CD4-positive, alpha-beta T cell (primary cell): ENCODE measurements around the gene TFE3. TPM values are rescaled to one million over a fixed set of nuclear protein-coding genes. Genes with fewer than 3 reads are reported as not detected.
A peak's percentile ranks its signal among the peaks of the same experiment; 100 is the strongest.

Source experiments
- ATAC-seq: fragments of 200-7000 bp; cut with Tn5 transposase; one replicate; pipeline ENCODE4 v1.10.0; 2022; ENCODE audit warnings: mild to moderate bottlenecking; ENCODE audit not compliant: poor library complexity
- CTCF ChIA-PET: fragments of 350-600 bp; sonication (Branson Sonifier 250); formaldehyde crosslinking; loops from one replicate; lab custom pipeline; 2021; ENCODE audit warnings: antibody characterized with exemption, inconsistent platforms; lab: Charles Lee
- POLR2A ChIA-PET: fragments of 350-600 bp; sonication (Branson Sonifier 250); formaldehyde crosslinking; loops from one replicate; lab custom pipeline; 2021; ENCODE audit warnings: antibody characterized with exemption, inconsistent platforms; lab: Charles Lee
- DNase-seq, 14 experiments: peaks; one replicate each; pipeline ENCODE4 v3.0.0-alpha.2; 2013 to 2020; ENCODE audit warnings: mixed read lengths in 2 of 14
- H3K27ac ChIP-seq, 2 donors: one replicate each; pipeline versions ENCODE4 v1.5.1 to v1.7.0; 2013; ENCODE audit warnings: low read length in 2 of 2, low read depth in 1 of 2, mild to moderate bottlenecking in 1 of 2
- H3K27me3 ChIP-seq, 2 experiments: 1 replicate in 1 of 2; 2 replicates in 1 of 2; pipeline versions ENCODE4 v1.6.1 to v1.7.0; 2013; ENCODE audit warnings: low read length in 2 of 2, control low read depth in 1 of 2, mild to moderate bottlenecking in 1 of 2, moderate library complexity in 1 of 2; ENCODE audit not compliant: insufficient read depth in 2 of 2, control insufficient read depth in 1 of 2
- H3K36me3 ChIP-seq: one replicate; pipeline ENCODE4 v1.6.1; 2013; ENCODE audit warnings: low read length, control low read depth; ENCODE audit not compliant: insufficient read depth
- H3K4me1 ChIP-seq: one replicate; pipeline ENCODE4 v1.6.1; 2013; ENCODE audit warnings: low read length, control low read depth; ENCODE audit not compliant: insufficient read depth
- H3K4me3 ChIP-seq: one replicate; pipeline ENCODE4 v1.5.1; 2013; ENCODE audit warnings: mild to moderate bottlenecking, low read length, moderate library complexity
- H3K9me3 ChIP-seq, 2 experiments: 1 replicate in 1 of 2; 2 replicates in 1 of 2; pipeline versions ENCODE4 v1.6.1 to v1.7.0; 2013; ENCODE audit warnings: low read length in 2 of 2, mild to moderate bottlenecking in 2 of 2, control low read depth in 1 of 2, moderate library complexity in 1 of 2; ENCODE audit not compliant: control insufficient read depth in 1 of 2, insufficient read depth in 1 of 2
- H3K27ac Mint-ChIP-seq: one replicate; pipeline ENCODE4 v1.8.0; 2020; ENCODE audit warnings: mixed read lengths
- H3K27me3 Mint-ChIP-seq: one replicate; pipeline ENCODE4 v1.8.0; 2021; ENCODE audit warnings: mixed read lengths
- H3K36me3 Mint-ChIP-seq: one replicate; pipeline ENCODE4 v1.8.0; 2021; ENCODE audit warnings: low read depth, mixed read lengths
- H3K4me1 Mint-ChIP-seq: one replicate; pipeline ENCODE4 v1.8.0; 2021; ENCODE audit warnings: low read depth, mixed read lengths
- H3K4me3 Mint-ChIP-seq: one replicate; pipeline ENCODE4 v1.8.0; 2020; ENCODE audit warnings: mild to moderate bottlenecking, mixed read lengths
- H3K9me3 Mint-ChIP-seq: one replicate; pipeline ENCODE4 v1.8.0; 2020; ENCODE audit warnings: mixed read lengths
- intact Hi-C, 2 experiments: fragments of 100-400 bp; cut with DNase I in 1 of 2; cut with micrococcal nuclease in 1 of 2; formaldehyde crosslinking; loops; one replicate each; pipeline versions ENCODE4 v1.15.1 to v1.9.0; 2023 to 2025; cut with DNase I, micrococcal nuclease
- polyA plus RNA-seq, 2 donors: library from polyadenylated mRNA; unstranded; fragments of 120-200 nt; gene quantifications; one replicate each; pipeline ENCODE4 v1.2.1, GENCODE V29; 2013
- total RNA-seq, 174 experiments: library from RNA in 2 of 174; stranded (reverse) in 2 of 174; gene quantifications; one replicate each; pipeline ENCODE4 v1.2.3 and lab custom pipeline; 2021 to 2026
- TF ChIP-seq, protein P1 (sequence below): fragments of 200-600 bp; IDR thresholded peaks from one replicate; pipeline ENCODE4 v1.8.0; 2022; ENCODE audit warnings: antibody characterized with exemption, mild to moderate bottlenecking

Gene TFE3, protein sequence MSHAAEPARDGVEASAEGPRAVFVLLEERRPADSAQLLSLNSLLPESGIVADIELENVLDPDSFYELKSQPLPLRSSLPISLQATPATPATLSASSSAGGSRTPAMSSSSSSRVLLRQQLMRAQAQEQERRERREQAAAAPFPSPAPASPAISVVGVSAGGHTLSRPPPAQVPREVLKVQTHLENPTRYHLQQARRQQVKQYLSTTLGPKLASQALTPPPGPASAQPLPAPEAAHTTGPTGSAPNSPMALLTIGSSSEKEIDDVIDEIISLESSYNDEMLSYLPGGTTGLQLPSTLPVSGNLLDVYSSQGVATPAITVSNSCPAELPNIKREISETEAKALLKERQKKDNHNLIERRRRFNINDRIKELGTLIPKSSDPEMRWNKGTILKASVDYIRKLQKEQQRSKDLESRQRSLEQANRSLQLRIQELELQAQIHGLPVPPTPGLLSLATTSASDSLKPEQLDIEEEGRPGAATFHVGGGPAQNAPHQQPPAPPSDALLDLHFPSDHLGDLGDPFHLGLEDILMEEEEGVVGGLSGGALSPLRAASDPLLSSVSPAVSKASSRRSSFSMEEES
- total RNA-seq (10 to 100 TPM; 38.6 to 40.9 TPM), total RNA-seq (lab: John Stamatoyannopoulos, UW) (23.5 to 75.5 (median 41.8) reads per million in 172 experiments)
- 22.4 TPM for polyA plus RNA-seq (2013, experiment 1 of 2)
- polyA plus RNA-seq (2013, experiment 2 of 2), result 25.8 TPM

DNA sequence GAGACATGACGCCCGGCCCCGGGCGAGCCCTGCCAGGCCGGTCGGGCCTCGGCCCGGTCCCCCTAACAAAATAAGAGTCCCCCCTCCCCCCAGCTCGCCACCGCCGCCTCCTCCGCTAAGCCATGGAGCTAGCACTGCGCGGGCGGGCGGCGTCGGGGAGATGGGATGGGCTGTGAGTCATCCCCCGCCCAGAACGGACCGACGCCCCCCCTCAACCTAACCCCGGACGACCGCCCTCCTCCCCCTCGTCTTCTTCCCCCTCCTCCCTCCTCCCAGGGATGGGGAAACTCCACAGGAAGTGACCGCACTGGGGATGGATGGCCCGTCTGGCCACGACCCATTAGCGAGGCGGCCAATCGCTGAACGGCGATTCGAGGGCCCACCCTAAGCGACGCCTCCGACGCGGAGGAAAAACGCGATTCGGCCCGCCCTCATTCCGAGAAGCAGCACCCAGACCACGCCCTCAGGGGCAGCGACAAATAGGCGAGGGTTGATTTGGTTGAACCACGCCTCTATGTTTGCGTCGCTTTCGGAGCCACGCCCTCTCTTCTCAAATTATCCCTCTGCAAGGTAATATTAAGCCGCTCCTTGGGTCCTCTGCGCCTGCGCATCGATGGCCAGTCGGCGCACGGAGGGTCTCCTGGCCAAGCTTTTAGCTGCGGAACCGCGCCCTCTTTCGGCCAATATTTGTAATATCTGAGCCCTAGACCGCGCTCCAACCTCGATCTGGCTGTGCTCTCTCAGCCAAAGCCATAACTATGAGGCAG, at the start of gene TFE3:
TFE3 (minus strand) TSS at position 138 of the 767 bp plus-strand sequence; CDS start at position 7, 131 bp downstream.
- TF ChIP-seq, protein P1, sequence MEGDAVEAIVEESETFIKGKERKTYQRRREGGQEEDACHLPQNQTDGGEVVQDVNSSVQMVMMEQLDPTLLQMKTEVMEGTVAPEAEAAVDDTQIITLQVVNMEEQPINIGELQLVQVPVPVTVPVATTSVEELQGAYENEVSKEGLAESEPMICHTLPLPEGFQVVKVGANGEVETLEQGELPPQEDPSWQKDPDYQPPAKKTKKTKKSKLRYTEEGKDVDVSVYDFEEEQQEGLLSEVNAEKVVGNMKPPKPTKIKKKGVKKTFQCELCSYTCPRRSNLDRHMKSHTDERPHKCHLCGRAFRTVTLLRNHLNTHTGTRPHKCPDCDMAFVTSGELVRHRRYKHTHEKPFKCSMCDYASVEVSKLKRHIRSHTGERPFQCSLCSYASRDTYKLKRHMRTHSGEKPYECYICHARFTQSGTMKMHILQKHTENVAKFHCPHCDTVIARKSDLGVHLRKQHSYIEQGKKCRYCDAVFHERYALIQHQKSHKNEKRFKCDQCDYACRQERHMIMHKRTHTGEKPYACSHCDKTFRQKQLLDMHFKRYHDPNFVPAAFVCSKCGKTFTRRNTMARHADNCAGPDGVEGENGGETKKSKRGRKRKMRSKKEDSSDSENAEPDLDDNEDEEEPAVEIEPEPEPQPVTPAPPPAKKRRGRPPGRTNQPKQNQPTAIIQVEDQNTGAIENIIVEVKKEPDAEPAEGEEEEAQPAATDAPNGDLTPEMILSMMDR, result peak; percentile 41
- Mint-ChIP-seq H3K9me3 (no peaks in the 10 kb centered on the region), H3K27ac (peak within 1 kb of the TSS; percentile 94), H3K27me3 (no peaks in the 10 kb centered on the region), H3K36me3 (peaks cover 16% of the 10 kb centered on the region), H3K4me1 (peaks cover 39% of the 10 kb centered on the region), H3K4me3 (peak within 1 kb of the TSS; percentile 96)
- H3K4me1 ChIP-seq, result peaks cover 42% of the 10 kb centered on the region
- ChIA-PET POLR2A (interaction anchor here (0.6 to 3.1 kb wide), 17 partner anchors 8 to 469 kb away, joined by 3 to 30 read pairs (median 4); partner anchors contain the start of genes GRIPAP1, KCND1, OTUD5 and PRAF2), CTCF (interaction anchor here (0.9 to 1.1 kb wide), 2 partner anchors 36 to 85 kb away, joined by 3 to 4 read pairs; partner anchors contain the start of gene WDR45)
- DNase-seq, result peak; percentile 87 to 99 (median 93)
- peak within 1 kb of the TSS; percentile 84 to 88 for H3K27ac ChIP-seq
- no peaks in the 10 kb centered on the region for H3K9me3 ChIP-seq
- ATAC-seq, result peak; percentile 86
- intact Hi-C loops, result loop anchor here (2.0 to 5.0 kb wide), 9 partner anchors 31 to 236 kb away; partner anchors contain the start of genes GRIPAP1 (in 1 of the 2), OTUD5 (in 1 of the 2), PQBP1 (in 1 of the 2) and PRAF2 (in 1 of the 2)
- H3K27me3 ChIP-seq, result no peaks in the 10 kb centered on the region
- peak within 1 kb of the TSS; percentile 66 for H3K4me3 ChIP-seq
- peaks cover 9% of the 10 kb centered on the region for H3K36me3 ChIP-seq

DNA sequence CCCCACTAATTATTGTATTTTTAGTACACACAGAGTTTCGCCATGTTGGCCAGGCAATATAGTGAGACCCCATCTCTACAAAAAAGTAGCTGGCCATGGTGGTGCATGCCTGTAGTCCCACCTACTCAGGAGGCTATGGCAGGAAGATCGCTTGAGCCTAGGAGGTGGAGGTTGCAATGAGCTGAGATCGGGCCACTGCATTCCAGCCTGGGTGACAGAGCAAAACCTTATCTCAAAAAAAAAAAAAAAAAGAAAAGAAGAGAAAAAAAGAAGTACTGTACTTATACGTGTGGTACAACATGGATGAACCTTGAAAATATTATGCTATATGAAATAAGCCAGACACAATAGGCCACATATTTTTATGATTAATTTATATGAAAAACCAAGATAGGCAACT, 46.4 kb upstream of the TFE3 start:
- H3K36me3 ChIP-seq, result no peaks in the 10 kb centered on the region
- H3K4me1 ChIP-seq, result no peaks in the 10 kb centered on the region
- ChIA-PET CTCF (no interaction called here), POLR2A (no interaction called here)
- H3K4me3 ChIP-seq, result no peak overlapping the region
- no peaks in the 10 kb centered on the region for H3K9me3 ChIP-seq
- intact Hi-C loops, result no loop called here
- no peaks in the 10 kb centered on the region for H3K27me3 ChIP-seq
- Mint-ChIP-seq H3K27me3 (no peaks in the 10 kb centered on the region), H3K4me1 (no peaks in the 10 kb centered on the region), H3K27ac (no peak overlapping the region), H3K9me3 (no peaks in the 10 kb centered on the region), H3K4me3 (no peak overlapping the region), H3K36me3 (no peaks in the 10 kb centered on the region)
- TF ChIP-seq, protein P1, result no peak
- no peak overlapping the region for H3K27ac ChIP-seq
- ATAC-seq (no peak), DNase-seq (no peak)

DNA sequence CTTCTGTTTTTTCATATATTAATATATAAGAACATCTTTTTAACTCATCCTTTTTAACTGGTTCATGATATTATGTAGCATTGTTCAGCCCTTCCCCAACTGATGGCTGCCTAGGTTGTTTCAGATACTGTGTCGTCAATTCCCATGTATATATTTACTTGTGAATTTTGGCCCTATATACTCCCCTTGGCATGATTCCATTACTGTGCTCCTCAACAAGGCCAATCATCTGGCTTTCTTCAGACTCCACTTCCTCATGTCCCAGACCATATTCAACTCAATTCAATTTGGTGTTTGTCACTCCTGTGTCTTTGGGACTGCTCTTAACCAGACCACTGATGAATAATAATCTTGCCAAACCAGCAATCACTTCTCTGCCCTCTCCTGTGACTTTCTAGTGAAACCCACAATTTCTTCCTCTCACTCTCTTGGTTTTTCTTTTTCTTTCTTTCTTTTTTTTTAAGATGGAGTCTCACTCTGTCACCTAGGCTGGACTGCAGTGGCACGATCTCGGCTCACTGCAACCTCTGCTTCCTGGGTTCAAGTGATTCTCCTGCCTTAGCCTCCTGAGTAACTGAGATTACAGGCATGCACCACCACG, 39.2 kb upstream of the TFE3 start:
- H3K36me3 Mint-ChIP-seq, result peaks cover 25% of the 10 kb centered on the region
- TF ChIP-seq, protein P1, result no peak
- H3K36me3 ChIP-seq, result no peaks in the 10 kb centered on the region
- POLR2A ChIA-PET, result no interaction called here
- no peaks in the 10 kb centered on the region for H3K27me3 Mint-ChIP-seq
- no peaks in the 10 kb centered on the region for H3K9me3 ChIP-seq
- ATAC-seq, result no peak
- intact Hi-C loops, result no loop called here
- DNase-seq, result no peak
- CTCF ChIA-PET, result no interaction called here
- H3K4me1 ChIP-seq, result peaks cover 13% of the 10 kb centered on the region
- no peaks in the 10 kb centered on the region for H3K9me3 Mint-ChIP-seq
- H3K4me3 Mint-ChIP-seq, result peak overlapping the region; percentile 77
- H3K27ac ChIP-seq, result no peak overlapping the region
- H3K27me3 ChIP-seq, result no peaks in the 10 kb centered on the region
- H3K27ac Mint-ChIP-seq, result peak overlapping the region; percentile 27
- H3K4me3 ChIP-seq, result no peak overlapping the region
- peaks cover 12% of the 10 kb centered on the region for H3K4me1 Mint-ChIP-seq
